Gastroesophageal sphincter (tissue), 4 donors: Measurements from ENCODE around the gene DEDD. TPM values are rescaled to one million over a fixed set of nuclear protein-coding genes. Genes with fewer than 3 reads are reported as not detected.

Experiments
- ATAC-seq: fragments of 150-250 bp; one replicate; pipeline ENCODE4 v1.9.1; 2016; ENCODE audit warnings: mild to moderate bottlenecking, moderate library complexity
- H3K27ac ChIP-seq, 4 donors: fragments of 200-600 bp; sonication (generic) in 3 of 4; 1 replicate in 3 of 4; 2 replicates in 1 of 4; pipeline ENCODE4 v1.5.1; 2016 to 2019
- H3K27me3 ChIP-seq: fragments of 200-600 bp; sonication (generic); one replicate; pipeline ENCODE4 v1.5.1; 2019
- H3K36me3 ChIP-seq, 2 donors: fragments of 200-600 bp; sonication (generic); one replicate each; pipeline ENCODE4 v1.5.1; 2019; ENCODE audit warnings: control low read depth in 1 of 2
- H3K4me1 ChIP-seq, 3 donors: fragments of 200-600 bp; sonication (generic); 1 replicate in 2 of 3; 2 replicates in 1 of 3; pipeline ENCODE4 v1.5.1; 2016 to 2019; ENCODE audit warnings: control low read depth in 2 of 3
- H3K4me3 ChIP-seq, 2 donors: fragments of 200-600 bp; sonication (generic); one replicate each; pipeline ENCODE4 v1.5.1; 2019; ENCODE audit warnings: mild to moderate bottlenecking in 1 of 2, moderate library complexity in 1 of 2
- H3K9me3 ChIP-seq, 3 donors: fragments of 200-600 bp; sonication (generic); one replicate each; pipeline ENCODE4 v1.5.1; 2017 to 2019; ENCODE audit warnings: control low read depth in 2 of 3
- CTCF ChIP-seq, 4 experiments: fragments of 200-600 bp in 2 of 4; fragments of 450-650 bp in 2 of 4; sonication (generic) in 1 of 4; IDR thresholded peaks; one replicate each; pipeline ENCODE4 v1.5.1; 2017 to 2019; ENCODE audit warnings: antibody characterized with exemption in 4 of 4, mild to moderate bottlenecking in 2 of 4, moderate library complexity in 2 of 4
- EP300 ChIP-seq: sonication (generic); formaldehyde crosslinking; IDR thresholded peaks from one replicate; pipeline ENCODE4 v1.6.1; 2017; ENCODE audit warnings: antibody characterized with exemption, mild to moderate bottlenecking
- POLR2A ChIP-seq, 2 donors: fragments of 450-650 bp; IDR thresholded peaks; one replicate each; pipeline ENCODE4 v1.6.1; 2017; ENCODE audit warnings: antibody characterized with exemption in 2 of 2, mild to moderate bottlenecking in 2 of 2, moderate library complexity in 1 of 2
- POLR2AphosphoS5 ChIP-seq: sonication (generic); formaldehyde crosslinking; IDR thresholded peaks from one replicate; pipeline ENCODE4 v1.6.1; 2017; ENCODE audit warnings: antibody characterized with exemption
- WGBS, 2 donors: methylation state at CpG; one replicate each; pipeline ENCODE4 v1.1.5; 2018; ENCODE audit warnings: low coverage in 1 of 2; 5-methylcytosine and 5-hydroxymethylcytosine counted together
- total RNA-seq, 4 donors: library from RNA; depleted of rRNA; stranded (reverse); fragments of >200 nt; gene quantifications; one replicate each; pipeline ENCODE4 v1.1.0, GENCODE V29; 2016

DEDD gene
- total RNA-seq, 4 donors from 2014 or later, result 34.2 to 54.4 (median 41.7) TPM

- TF ChIP-seq POLR2AphosphoS5 (no peak), EP300 (no peak), CTCF (IDR thresholded peaks at IDR 0.05) (no peak), POLR2A (IDR thresholded peaks at IDR 0.05) (no peak)
- WGBS, 2 donors, result no CpG with 5 or more reads among the region's 2 CpGs
- Histone ChIP-seq H3K27ac (no peak overlapping the region), H3K4me3 (no peak overlapping the region), H3K4me1 (no peaks in the 10 kb centered on the region), H3K27me3 (peaks cover 6% of the 10 kb centered on the region), H3K36me3 (no peaks in the 10 kb centered on the region), H3K9me3 (no peaks in the 10 kb centered on the region)
- ATAC-seq, result no peak
Measured at GRCh38 chr1:161085165-161085564, 47.3 kb downstream of the DEDD start.

- Histone ChIP-seq H3K9me3 (no peaks in the 10 kb centered on the region), H3K4me3 (no peak overlapping the region), H3K36me3 (no peaks in the 10 kb centered on the region), H3K27ac (no peak overlapping the region), H3K4me1 (no peaks in the 10 kb centered on the region), H3K27me3 (peaks cover 9% of the 10 kb centered on the region)
- WGBS, 2 donors, result no CpG with 5 or more reads among the region's 1 CpG
- no peak for ATAC-seq
- no peak for TF ChIP-seq POLR2A (IDR thresholded peaks at IDR 0.05)
- no peak for TF ChIP-seq CTCF (IDR thresholded peaks at IDR 0.05)
- no peak for TF ChIP-seq EP300
- TF ChIP-seq POLR2AphosphoS5, result no peak
Measured at GRCh38 chr1:161084597-161084988, 47.9 kb downstream of the DEDD start.

- peaks cover 11% of the 10 kb centered on the region for H3K27me3 ChIP-seq
- no peaks in the 10 kb centered on the region for H3K4me1 ChIP-seq
- no peak overlapping the region for H3K27ac ChIP-seq
- no peak for TF ChIP-seq POLR2A (IDR thresholded peaks at IDR 0.05)
- no peak for TF ChIP-seq POLR2AphosphoS5
- no peak for TF ChIP-seq EP300
- no peak for TF ChIP-seq CTCF (IDR thresholded peaks at IDR 0.05)
- no peak overlapping the region for H3K4me3 ChIP-seq
- no peak for ATAC-seq
- WGBS, 2 donors, result 71 to 90% methylated on average over 3 to 7 of the region's 10 CpGs
- no peaks in the 10 kb centered on the region for H3K9me3 ChIP-seq
- H3K36me3 ChIP-seq, result no peaks in the 10 kb centered on the region
Measured at GRCh38 chr1:161083748-161084596, 48.5 kb downstream of the DEDD start.

GRCh38 chr1:161082996-161083747 lies 49.3 kb downstream of the DEDD start:
- H3K27me3 ChIP-seq, result peaks cover 19% of the 10 kb centered on the region
- 66 to 83% methylated on average over 2 to 3 of the region's 8 CpGs for WGBS, 2 donors
- no peaks in the 10 kb centered on the region for H3K4me1 ChIP-seq
- no peaks in the 10 kb centered on the region for H3K36me3 ChIP-seq
- peak overlapping the region in 2 of 4 donors; percentile 8 to 51 for H3K27ac ChIP-seq
- TF ChIP-seq CTCF (IDR thresholded peaks at IDR 0.05), result no peak
- TF ChIP-seq EP300, result no peak
- TF ChIP-seq POLR2AphosphoS5, result no peak
- TF ChIP-seq POLR2A (IDR thresholded peaks at IDR 0.05), result no peak
- H3K9me3 ChIP-seq, result no peaks in the 10 kb centered on the region
- ATAC-seq, result peak; percentile 96
- no peak overlapping the region for H3K4me3 ChIP-seq
